ENCODE results near the gene SLU7.

The SLU7 gene

DNA sequence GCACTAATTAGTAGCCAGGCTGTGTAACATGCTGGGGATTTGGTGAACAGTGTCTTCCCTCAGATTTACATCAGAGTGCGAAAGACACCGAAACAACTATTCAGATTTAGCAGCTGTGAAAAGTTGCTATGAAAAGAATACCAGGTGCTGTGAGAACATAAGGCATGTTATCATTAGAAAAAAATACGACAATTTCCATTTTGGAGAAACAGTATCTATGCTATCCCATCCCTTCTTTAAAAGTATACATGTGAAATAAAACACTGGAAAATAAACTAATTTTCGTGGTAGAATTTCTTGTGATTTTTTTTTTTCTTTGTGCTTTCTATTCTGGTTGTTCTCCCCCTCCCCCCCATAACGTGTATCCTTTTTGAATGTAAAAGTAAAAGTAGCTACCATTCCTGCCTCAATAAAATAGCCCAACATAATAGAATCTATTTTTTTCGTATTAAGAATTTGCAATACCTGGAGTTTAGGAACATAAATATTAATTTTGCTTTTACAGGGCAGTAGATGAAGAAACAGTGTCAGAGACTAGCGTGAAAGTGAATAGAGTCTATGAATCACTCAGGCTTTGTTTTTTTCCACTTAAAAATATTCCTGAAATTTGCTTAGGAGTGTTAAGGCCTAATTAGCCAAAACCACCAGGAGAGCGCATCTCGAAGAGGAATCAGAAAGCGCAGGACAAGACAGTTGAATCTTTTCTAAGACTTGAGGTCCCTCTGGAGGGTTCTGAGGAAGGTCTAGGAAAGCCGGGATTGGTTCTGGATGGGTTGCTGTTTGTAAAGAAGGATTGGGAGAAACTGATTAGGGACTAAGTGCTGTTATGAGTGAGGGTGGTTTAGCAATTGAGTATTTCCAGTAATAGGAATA lies 813 bp upstream of the SLU7 start:
- DNase-seq (ENCODE audit: low spot score) = no peak

DNA sequence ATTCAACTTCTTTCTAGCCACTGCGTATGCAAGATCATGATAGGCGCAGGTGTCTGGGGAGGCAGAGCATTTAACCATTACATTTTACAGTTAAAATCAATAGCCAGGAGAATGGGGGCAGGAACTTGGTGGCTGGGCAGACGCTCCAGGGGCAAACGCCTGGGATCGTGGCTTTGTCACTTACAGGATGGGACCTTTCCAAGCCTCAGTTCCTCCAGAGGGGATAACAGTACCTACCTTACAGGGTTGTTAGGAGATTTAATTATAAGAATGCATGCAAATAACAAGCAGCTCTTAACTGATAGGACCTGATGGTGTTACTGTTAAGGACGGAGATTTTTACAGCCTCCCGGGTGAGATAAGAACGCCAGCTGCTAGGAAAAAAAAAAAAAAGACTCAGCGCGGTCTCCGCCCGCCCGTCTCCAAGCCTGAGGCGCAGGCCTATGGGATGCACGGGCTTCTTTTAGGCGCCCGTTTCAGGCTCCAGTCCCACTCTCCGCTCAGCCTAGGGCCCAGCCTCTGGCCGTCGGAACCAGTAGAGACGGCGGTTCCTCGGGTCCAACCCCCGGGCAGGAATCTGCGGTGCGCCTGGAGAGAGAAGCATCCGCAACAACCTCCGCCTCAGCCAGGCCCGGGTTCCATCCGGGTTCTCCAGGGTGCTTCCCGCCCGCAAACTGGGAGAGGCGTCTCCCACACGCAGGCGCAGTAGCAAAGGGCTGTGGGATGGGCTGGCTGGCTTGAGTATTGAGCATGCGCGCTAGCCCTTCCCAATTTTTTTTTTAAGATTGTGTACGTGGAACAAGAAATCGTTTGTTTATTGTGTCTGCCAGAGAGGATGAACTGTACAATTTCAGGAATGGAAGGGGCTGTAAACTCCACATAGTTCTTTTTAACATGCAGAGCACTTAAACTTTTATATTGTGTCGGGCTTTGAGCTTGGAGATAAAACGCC lies 19.2 kb downstream of the SLU7 start, which contains the start of gene FAM200C:
Gene FAM200C, minus strand, starts transcription at position 653 of the 952 bp plus-strand sequence. CDS start 4,564 bp downstream, outside the sequence.
- DNase-seq (ENCODE audit: low spot score) = peak; percentile 95

DNA sequence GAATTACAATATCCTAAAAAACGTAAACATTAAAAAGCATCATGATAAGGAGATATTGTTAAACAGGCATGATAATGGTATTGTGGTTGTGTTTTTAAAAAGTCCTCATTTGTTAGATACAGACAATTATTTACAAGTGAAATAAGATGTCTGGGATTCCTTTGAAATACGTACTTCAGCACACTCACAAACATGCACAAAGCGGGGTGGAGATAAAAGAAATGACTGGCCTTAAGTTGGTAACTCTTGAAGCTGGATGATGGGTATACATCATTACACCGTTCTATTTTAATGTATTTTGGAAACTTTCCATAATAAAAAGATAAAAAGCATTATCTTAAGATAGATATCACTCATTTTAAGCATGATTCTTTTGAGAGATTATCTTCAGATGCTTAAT lies 20.1 kb downstream of the SLU7 start:
- DNase-seq (ENCODE audit: low spot score) = no peak

GRCh38 chr5:160397492-160397891 lies 21.4 kb downstream of the SLU7 start:
- no peak for DNase-seq (ENCODE audit: low spot score)

- no peak for DNase-seq (ENCODE audit: low spot score)
Observed at GRCh38 chr5:160395111-160395510, 23.8 kb downstream of the SLU7 start.

GRCh38 chr5:160390787-160391696 lies 27.8 kb downstream of the SLU7 start:
- no peak for DNase-seq (ENCODE audit: low spot score)

DNA sequence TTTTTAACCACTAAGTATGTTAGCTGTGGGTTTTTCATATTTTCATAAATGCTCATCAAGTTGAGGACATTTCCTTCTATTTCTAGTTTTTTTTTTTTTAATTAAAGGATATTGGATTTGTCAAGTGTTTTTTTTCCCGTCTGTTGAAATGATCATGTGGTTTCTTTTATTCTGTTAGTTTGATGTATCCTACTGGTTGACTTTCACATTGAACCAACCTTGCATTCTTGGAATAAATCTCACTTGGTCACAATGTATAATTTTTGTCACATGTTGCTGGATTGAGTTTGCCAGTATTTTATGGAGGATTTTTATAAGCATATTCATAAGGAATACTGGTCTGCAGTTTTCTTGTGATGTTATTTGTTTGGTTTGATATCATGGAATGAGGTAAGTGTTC lies 31.4 kb downstream of the SLU7 start:
- no peak for DNase-seq (ENCODE audit: low spot score)

- no peak for DNase-seq (ENCODE audit: low spot score)
Observed at GRCh38 chr5:160385496-160385895, 33.4 kb downstream of the SLU7 start.

DNA sequence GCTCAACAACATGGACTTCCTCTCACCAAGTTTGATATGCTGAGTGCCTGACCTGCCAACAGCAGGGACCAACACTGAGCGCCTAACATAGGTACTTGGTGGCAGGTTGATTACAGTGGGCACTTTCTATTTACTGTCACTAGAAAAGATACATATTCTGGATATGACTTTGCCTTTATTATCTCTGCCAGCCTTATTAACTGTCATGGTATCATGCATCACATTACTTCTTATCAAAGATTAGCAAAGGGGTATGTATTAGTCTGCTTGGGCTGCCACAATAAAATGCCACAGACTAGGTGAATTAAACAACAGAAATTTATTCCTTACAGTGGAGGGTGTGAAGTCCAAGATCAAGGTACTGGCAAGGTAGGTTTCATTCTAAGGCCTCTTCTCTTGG lies 34.2 kb downstream of the SLU7 start:
- no peak for DNase-seq (ENCODE audit: low spot score)

GRCh38 chr5:160382346-160382745 lies 36.5 kb downstream of the SLU7 start:
- no peak for DNase-seq (ENCODE audit: low spot score)

DNA sequence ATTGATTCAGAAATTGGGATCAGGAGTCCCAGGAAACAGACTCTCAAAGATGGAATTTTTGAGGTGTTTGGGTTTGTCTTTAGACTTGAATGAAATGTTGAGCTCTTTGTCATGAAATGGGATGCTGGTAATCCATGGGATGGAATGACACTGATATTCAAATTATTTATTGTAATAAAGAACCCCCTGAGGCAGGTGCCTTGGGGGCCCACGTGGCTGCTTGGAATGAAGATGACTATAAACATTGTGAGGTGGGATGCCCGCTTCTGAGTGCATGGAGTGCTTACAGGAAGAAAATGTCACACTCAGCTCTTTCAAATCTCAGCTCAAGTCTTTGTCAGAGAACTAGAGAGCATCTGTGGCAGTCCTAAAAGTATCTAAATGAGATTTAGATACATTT lies 38.8 kb downstream of the SLU7 start:
- DNase-seq (ENCODE audit: low spot score) = no peak

DNA sequence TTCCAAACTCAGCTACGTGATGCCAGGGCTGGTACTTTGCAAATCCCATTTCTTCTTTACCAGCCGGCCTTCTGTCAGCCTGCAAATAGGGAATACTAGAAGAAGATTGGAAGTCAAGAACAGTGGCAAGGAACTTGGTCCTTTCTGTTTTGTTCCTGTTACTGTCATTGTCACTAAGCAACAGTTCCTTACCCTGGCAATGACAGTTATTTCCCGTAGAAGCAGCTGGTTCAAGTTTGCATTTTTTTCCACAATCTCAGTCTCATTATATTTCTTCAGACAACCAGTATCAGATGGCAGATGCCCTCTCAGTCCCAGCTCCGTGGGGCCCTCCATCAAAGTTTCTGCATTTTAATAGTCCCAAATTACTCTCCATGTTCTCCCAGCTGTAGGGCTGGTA lies 39.4 kb downstream of the SLU7 start:
- DNase-seq (ENCODE audit: low spot score) = no peak

- DNase-seq (ENCODE audit: low spot score) = no peak
Observed at GRCh38 chr5:160378330-160378729, 40.6 kb downstream of the SLU7 start.

- DNase-seq (ENCODE audit: low spot score) = no peak
Observed at GRCh38 chr5:160377651-160378050, 41.2 kb downstream of the SLU7 start.

- no peak for DNase-seq (ENCODE audit: low spot score)
Observed at GRCh38 chr5:160376416-160376815, 42.5 kb downstream of the SLU7 start.

DNA sequence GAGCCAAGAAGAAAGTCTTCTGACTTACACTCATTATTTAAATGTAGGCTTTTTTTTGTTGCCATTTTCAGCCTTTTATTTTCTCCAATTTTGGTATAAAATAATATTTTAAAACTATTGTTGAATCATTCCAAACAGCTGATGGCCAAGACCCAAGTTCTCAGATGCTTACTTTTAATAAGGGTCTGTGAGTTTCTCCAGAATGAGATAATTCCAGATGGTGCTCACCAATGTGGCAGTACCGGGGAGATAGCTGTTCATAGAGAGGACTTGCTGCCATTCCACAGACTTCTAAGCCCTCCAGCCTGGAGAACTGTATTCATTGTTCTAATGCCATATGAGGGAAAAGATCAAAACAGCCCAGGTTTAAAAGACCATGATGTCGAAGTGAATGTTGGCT lies 43.2 kb downstream of the SLU7 start:
- DNase-seq (ENCODE audit: low spot score) = no peak

GRCh38 chr5:160375166-160375565 lies 43.7 kb downstream of the SLU7 start:
- DNase-seq (ENCODE audit: low spot score) = no peak

- no peak for DNase-seq (ENCODE audit: low spot score)
Observed at GRCh38 chr5:160371294-160371693, 47.6 kb downstream of the SLU7 start.

DNA sequence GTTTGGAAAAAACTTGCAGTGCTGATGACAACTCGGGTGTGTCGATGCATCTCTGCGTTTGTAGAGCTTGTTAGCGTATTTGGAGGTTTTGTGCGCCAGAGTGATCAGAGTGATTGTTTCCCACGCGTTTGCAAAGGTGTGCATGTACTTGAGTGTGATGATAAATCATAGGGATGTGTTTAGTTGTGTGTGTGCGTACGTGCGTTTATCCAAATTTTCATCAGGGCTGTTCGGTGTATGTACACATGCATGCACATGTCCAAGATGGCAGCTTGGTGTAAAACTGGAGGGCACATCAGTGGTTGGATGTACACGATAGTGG lies 48.2 kb downstream of the SLU7 start:
- no peak for DNase-seq (ENCODE audit: low spot score)

DNA sequence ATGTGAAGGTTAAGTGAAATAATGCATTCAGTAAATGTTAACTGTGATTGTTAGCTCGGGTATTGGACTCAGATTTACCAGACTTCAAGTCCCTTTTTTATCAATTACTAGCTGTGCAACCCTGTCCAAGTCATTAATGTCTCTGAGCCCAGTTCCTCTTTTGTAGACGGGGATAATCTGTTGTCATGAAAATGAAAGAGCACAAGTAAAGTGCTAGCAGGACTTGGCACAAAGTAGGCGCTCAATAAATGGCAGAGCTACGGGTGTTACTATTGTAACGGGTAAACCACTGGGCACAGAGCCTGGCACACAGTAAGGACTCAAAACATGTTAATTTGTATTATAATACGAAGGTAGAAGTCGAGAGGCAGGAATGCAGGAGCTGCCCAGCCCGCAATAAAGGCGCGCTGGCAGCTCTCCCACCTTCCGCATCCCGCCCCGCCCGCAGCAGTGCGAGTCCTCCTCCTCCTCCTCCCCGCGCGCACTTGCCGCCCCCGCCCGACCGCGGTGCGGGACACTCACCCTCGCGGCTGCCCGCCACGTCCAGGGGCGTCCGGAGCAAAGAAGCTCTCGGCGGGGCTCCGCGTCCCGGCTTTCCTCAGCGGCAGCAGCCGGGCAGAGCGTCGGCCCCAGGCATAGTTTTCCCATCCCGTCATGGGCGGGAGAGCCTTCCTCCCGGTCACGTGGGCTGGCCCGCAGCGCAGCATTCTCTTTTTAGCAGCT lies 48.7 kb downstream of the SLU7 start, which contains the start of gene C1QTNF2:
Gene C1QTNF2, minus strand, starts transcription at position 637 of the 723 bp plus-strand sequence. CDS start 15,615 bp downstream, outside the sequence.
- DNase-seq (ENCODE audit: low spot score) = peak; percentile 75

DNA sequence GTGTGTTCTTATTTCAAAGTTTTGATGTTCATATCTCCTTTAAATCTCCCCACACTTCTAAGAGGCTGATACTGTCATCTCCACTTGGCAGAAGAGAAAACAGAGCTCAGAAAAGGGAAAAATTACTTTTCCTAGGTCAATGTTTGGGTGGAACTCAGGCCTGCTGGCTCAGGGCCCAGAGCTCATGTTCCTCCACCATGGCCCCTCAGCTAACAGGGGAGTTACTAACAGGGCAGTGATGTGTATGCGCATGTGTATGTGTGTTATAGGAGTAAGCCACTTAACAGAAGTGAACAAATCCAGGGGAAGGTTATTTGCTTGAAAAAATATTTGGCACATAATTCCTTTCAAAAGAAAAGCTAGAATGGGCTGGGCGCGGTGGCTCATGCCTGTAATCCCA lies 51.0 kb downstream of the SLU7 start:
- DNase-seq (ENCODE audit: low spot score) = no peak

Measured in ecto neural progenitor cell (in vitro differentiated cells).